H4 (cell line): Measurements from ENCODE around the gene MRC2. TPM values are rescaled to one million over a fixed set of nuclear protein-coding genes. Genes with fewer than 3 reads are reported as not detected.

Experiments used
- DNase-seq: peaks from one replicate; pipeline ENCODE4 v3.0.0-alpha.2; 2015; ENCODE audit warnings: low spot score
- total RNA-seq: library from RNA; depleted of rRNA; stranded (reverse); fragments of >200 nt; shearing (Covaris generic); gene quantifications from 2 replicates; pipeline ENCODE4 v1.2.3, GENCODE V29; 2014

Gene MRC2
- total RNA-seq, 1 experiment from 2014 or later, result 73.3 TPM

GRCh38 chr17:62637809-62638208 lies 10.3 kb downstream of the MRC2 start:
- no peak for DNase-seq

GRCh38 chr17:62641153-62641552 lies 13.7 kb downstream of the MRC2 start:
- no peak for DNase-seq

GRCh38 chr17:62641951-62642350 lies 14.5 kb downstream of the MRC2 start:
- no peak for DNase-seq

GRCh38 chr17:62643496-62643895 lies 16.0 kb downstream of the MRC2 start:
- DNase-seq, result no peak

GRCh38 chr17:62644487-62645173 lies 17.2 kb downstream of the MRC2 start:
- no peak for DNase-seq

- DNase-seq, result no peak
Measured at GRCh38 chr17:62648251-62648955, 20.9 kb downstream of the MRC2 start.

- DNase-seq, result no peak
Measured at GRCh38 chr17:62648956-62649294, 21.5 kb downstream of the MRC2 start.

GRCh38 chr17:62649570-62649969 lies 22.1 kb downstream of the MRC2 start:
- no peak for DNase-seq

- DNase-seq, result peak; percentile 57
Measured at GRCh38 chr17:62650587-62650986, 23.1 kb downstream of the MRC2 start.

GRCh38 chr17:62652251-62653001 lies 25.0 kb downstream of the MRC2 start:
- peak; percentile 83 for DNase-seq

- peak; percentile 61 for DNase-seq
Measured at GRCh38 chr17:62653002-62653825, 25.7 kb downstream of the MRC2 start.

GRCh38 chr17:62653826-62654761 lies 26.6 kb downstream of the MRC2 start:
- DNase-seq, result peak; percentile 4

GRCh38 chr17:62655656-62656055 lies 28.2 kb downstream of the MRC2 start:
- DNase-seq, result no peak

GRCh38 chr17:62656446-62656845 lies 29.0 kb downstream of the MRC2 start:
- no peak for DNase-seq

GRCh38 chr17:62657145-62657665 lies 29.7 kb downstream of the MRC2 start:
- no peak for DNase-seq

- DNase-seq, result no peak
Measured at GRCh38 chr17:62657690-62658089, 30.2 kb downstream of the MRC2 start.

- DNase-seq, result no peak
Measured at GRCh38 chr17:62658136-62658920, 30.9 kb downstream of the MRC2 start.

- DNase-seq, result no peak
Measured at GRCh38 chr17:62660629-62661118, 33.2 kb downstream of the MRC2 start.

- no peak for DNase-seq
Measured at GRCh38 chr17:62661337-62661736, 33.9 kb downstream of the MRC2 start.

GRCh38 chr17:62662855-62663254 lies 35.4 kb downstream of the MRC2 start:
- no peak for DNase-seq
